Ishikawa (cell line): ENCODE results near the gene BRAT1.

Experiments used
- CEBPB ChIP-seq: IDR thresholded peaks from 2 replicates; pipeline ENCODE4 v1.6.1; 2012
- NFIC ChIP-seq: IDR thresholded peaks from 2 replicates; pipeline ENCODE4 v1.6.1; 2012
- TAF1 ChIP-seq: IDR thresholded peaks from 2 replicates; pipeline ENCODE4 v1.6.1; 2012; ENCODE audit warnings: low read depth, mild to moderate bottlenecking

GRCh38 chr7:2528481-2529095 is 26.7 kb downstream of the BRAT1 start:
- no peak for TF ChIP-seq NFIC
- no peak for TF ChIP-seq TAF1
- TF ChIP-seq CEBPB, result no peak
